ENCODE data around the gene COA3.

DNA sequence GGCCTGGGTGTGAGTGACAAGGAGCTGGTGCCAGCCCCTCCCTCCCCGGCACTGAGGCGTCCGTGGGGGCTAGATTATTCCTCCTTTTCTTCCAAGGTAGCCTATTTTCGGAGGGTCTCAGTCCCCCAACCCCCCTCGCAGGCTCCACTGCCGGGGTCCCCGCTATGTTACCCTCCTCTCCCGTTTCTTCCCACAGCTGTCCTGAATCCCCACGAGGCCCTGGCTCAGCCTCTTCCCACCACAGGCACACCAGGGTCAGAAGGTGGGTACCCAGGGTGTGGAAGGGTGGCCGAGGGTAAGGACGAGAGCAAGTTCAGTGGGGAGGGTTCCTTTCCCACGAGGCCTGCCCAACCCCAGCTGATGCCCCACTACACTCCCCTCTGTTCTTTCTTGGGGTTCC, 36.9 kb downstream of the COA3 start:
- TF ChIP-seq, protein P1, sequence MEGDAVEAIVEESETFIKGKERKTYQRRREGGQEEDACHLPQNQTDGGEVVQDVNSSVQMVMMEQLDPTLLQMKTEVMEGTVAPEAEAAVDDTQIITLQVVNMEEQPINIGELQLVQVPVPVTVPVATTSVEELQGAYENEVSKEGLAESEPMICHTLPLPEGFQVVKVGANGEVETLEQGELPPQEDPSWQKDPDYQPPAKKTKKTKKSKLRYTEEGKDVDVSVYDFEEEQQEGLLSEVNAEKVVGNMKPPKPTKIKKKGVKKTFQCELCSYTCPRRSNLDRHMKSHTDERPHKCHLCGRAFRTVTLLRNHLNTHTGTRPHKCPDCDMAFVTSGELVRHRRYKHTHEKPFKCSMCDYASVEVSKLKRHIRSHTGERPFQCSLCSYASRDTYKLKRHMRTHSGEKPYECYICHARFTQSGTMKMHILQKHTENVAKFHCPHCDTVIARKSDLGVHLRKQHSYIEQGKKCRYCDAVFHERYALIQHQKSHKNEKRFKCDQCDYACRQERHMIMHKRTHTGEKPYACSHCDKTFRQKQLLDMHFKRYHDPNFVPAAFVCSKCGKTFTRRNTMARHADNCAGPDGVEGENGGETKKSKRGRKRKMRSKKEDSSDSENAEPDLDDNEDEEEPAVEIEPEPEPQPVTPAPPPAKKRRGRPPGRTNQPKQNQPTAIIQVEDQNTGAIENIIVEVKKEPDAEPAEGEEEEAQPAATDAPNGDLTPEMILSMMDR (IDR thresholded peaks at IDR 0.05), result no peak
- TF ChIP-seq POLR2AphosphoS5 (IDR thresholded peaks at IDR 0.05; ENCODE audit: insufficient read depth in 1 of 2, low read depth in 1 of 2), result no peak
- no peak for TF ChIP-seq POLR2A (IDR thresholded peaks at IDR 0.05)

Measured in vagina (tissue), 2 donors.